ENCODE results near the gene RGS9. TPM values are rescaled to one million over a fixed set of nuclear protein-coding genes. Genes with fewer than 3 reads are reported as not detected.
"Not testable (repeated sequence)": the region's sequence is repeated elsewhere in the genome, so short reads cannot be mapped to it uniquely, and the experiment has no call there.

Gene RGS9
- total and polyA plus RNA-seq, 2 of the 13 experiments (the other 11 are each of a cell fraction or from before 2014, with no cell fraction given): 0.44 to 0.74 TPM

DNA sequence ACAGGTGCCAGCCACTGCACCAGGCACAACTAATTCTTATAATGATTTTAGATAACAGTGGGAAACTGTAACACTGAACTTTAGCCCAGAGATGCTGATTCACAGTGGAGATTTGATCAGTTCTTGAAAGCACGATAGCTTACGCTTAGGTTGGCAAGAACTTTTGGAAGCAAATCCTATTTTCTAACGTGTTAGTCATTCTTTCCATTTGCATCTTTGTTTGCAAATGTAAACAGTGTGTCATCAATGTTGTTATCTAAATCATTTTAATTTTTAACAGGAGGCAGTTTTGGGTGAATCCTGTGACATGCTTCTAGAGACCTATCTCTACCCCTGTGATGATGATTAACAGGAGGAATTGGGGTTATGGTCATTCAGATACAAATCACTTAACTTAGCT is 44.9 kb upstream of the RGS9 start (continued):
- no peak for TF ChIP-seq TGIF2 (CRISPR knock-in tag; IDR thresholded peaks at IDR 0.05)
- no peak for TF ChIP-seq GABPB1 (CRISPR knock-in tag; IDR thresholded peaks at IDR 0.05)
- no peak for TF ChIP-seq HNRNPL (IDR thresholded peaks at IDR 0.05; ENCODE audit: low read depth, low read length)

GRCh38 chr17:65092721-65093356 is 44.3 kb upstream of the RGS9 start:
- DNase-seq (ENCODE audit: low spot score); BruUV-seq (replicated peaks); H3K4me2 ChIP-seq (ENCODE audit: low read depth, low read length); intact Hi-C loops (cut with micrococcal nuclease; ENCODE audit: unreplicated experiment); FAIRE-seq; H3K4me3 ChIP-seq (replicated peaks in 1 of 3; ENCODE audit: insufficient read depth in 1 of 3, low read depth in 2 of 3, low read length in 3 of 3); H3K27me3 ChIP-seq (ENCODE audit: control insufficient read depth in 1 of 2, insufficient read depth in 2 of 2, low read length in 2 of 2); H4K20me1 ChIP-seq (ENCODE audit: insufficient read depth, low read length); H3K79me2 ChIP-seq (ENCODE audit: insufficient read depth, low read length); ATAC-seq; POLR2A ChIA-PET; CTCF ChIA-PET (ENCODE audit: low intra/inter-chr PET ratio, low total read pairs); H3K9ac ChIP-seq (ENCODE audit: insufficient read depth, low read depth, low read length); H2AFZ ChIP-seq (ENCODE audit: low read length); H3K27ac ChIP-seq (ENCODE audit: extremely low read length, insufficient read depth, low read length); H3K9me3 ChIP-seq (ENCODE audit: low read length); H3K36me3 ChIP-seq (replicated peaks in 1 of 2; ENCODE audit: control insufficient read depth in 1 of 2, insufficient read depth in 2 of 2, low read length in 2 of 2); H3K4me1 ChIP-seq (ENCODE audit: insufficient read depth, low read length); in situ Hi-C loops (cut with HindIII; ENCODE audit: extremely low pct_ligation_motif_present, low pct_unique_long_range_greater_than_20kb): not testable (repeated sequence)
- WGBS (ENCODE audit: low lambda C conversion rate): 62% methylated on average over 15 of the region's 15 CpGs

DNA sequence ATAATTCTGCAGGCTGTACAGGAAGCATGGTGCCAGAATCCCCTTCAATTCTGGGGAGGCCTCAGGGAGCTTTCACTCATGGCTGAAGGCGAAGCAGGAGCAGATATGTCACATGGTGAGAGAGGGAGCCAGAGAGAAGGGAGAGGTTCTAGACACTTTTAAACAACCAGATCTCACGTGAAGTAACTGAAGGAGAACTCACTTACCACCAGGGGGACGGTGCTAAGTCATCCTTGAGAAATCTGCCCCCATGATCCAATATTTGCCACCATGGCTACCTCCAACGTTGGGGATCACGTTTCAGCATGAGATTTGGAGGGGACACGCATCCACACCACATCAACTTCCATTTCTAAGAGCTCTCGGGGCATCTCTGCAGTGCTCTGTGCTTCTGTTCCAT is 43.2 kb upstream of the RGS9 start:
- no TSS peak for BruUV-seq (replicated peaks)
- DNase-seq (ENCODE audit: low spot score): no peak
- POLR2A ChIA-PET: no interaction called here
- H3K9ac ChIP-seq (ENCODE audit: insufficient read depth, low read depth, low read length): no peak overlapping the region
- no peaks in the 10 kb centered on the region for H3K36me3 ChIP-seq (replicated peaks in 1 of 2; ENCODE audit: control insufficient read depth in 1 of 2, insufficient read depth in 2 of 2, low read length in 2 of 2)
- no peaks in the 10 kb centered on the region for H3K4me1 ChIP-seq (ENCODE audit: insufficient read depth, low read length)
- FAIRE-seq: peak; percentile 47
- in situ Hi-C loops (cut with HindIII; ENCODE audit: extremely low pct_ligation_motif_present, low pct_unique_long_range_greater_than_20kb) (no loop called here), intact Hi-C loops (cut with micrococcal nuclease; ENCODE audit: unreplicated experiment) (no loop called here)
- H4K20me1 ChIP-seq (ENCODE audit: insufficient read depth, low read length): no peaks in the 10 kb centered on the region
- no peak for TF ChIP-seq ATF7-NPFF (CRISPR knock-in tag; IDR thresholded peaks at IDR 0.05; ENCODE audit: low read depth)
- no peak for TF ChIP-seq RFXANK (CRISPR knock-in tag; IDR thresholded peaks at IDR 0.05)
- no peaks in the 10 kb centered on the region for H3K79me2 ChIP-seq (ENCODE audit: insufficient read depth, low read length)
- no peak overlapping the region for H3K4me2 ChIP-seq (ENCODE audit: low read depth, low read length)
- H3K4me3 ChIP-seq (replicated peaks in 1 of 3; ENCODE audit: insufficient read depth in 1 of 3, low read depth in 2 of 3, low read length in 3 of 3): no peak overlapping the region
- 0 out of 5 replicates have a peak, but pooled peaks cover 0 to 3% of the 10 kb centered on the region in 2 experiments for H3K27me3 ChIP-seq (ENCODE audit: control insufficient read depth in 1 of 2, insufficient read depth in 2 of 2, low read length in 2 of 2)
- 37% methylated on average over 7 of the region's 7 CpGs for WGBS (ENCODE audit: low lambda C conversion rate)
- peak; percentile 43; the same call in 2 of the 3 replicates for ATAC-seq
- CTCF ChIA-PET (ENCODE audit: low intra/inter-chr PET ratio, low total read pairs): no interaction called here
- no peak overlapping the region for H3K27ac ChIP-seq (ENCODE audit: extremely low read length, insufficient read depth, low read length)
- H3K9me3 ChIP-seq (ENCODE audit: low read length): no peaks in the 10 kb centered on the region
- no peak overlapping the region for H2AFZ ChIP-seq (ENCODE audit: low read length)

All from HepG2 (cell line).